Stimulated activated naive CD8-positive, alpha-beta T cell treated with anti-CD3 and anti-CD28 coated beads, Interleukin-15, Interleukin-2, amounts not matched to agents 100 ng/mL and 50 ng/mL, for 24 hours (primary cell): ENCODE results near the gene AHRR.
"Not testable (repeated sequence)": the region's sequence is repeated elsewhere in the genome, so short reads cannot be mapped to it uniquely, and the experiment has no call there.

Experiments
- H3K27ac Mint-ChIP-seq: one replicate; pipeline ENCODE4 v1.8.0; 2021; ENCODE audit warnings: mild to moderate bottlenecking, mixed read lengths
- H3K27me3 Mint-ChIP-seq: one replicate; pipeline ENCODE4 v1.8.0; 2021; ENCODE audit warnings: mixed read lengths
- H3K36me3 Mint-ChIP-seq: one replicate; pipeline ENCODE4 v1.8.0; 2021; ENCODE audit warnings: low read depth, mixed read lengths
- H3K4me1 Mint-ChIP-seq: one replicate; pipeline ENCODE4 v1.8.0; 2021; ENCODE audit warnings: low read depth, mixed read lengths
- H3K4me3 Mint-ChIP-seq: one replicate; pipeline ENCODE4 v1.8.0; 2021; ENCODE audit warnings: mild to moderate bottlenecking, mixed read lengths
- H3K9me3 Mint-ChIP-seq: one replicate; pipeline ENCODE4 v1.8.0; 2021; ENCODE audit warnings: mixed read lengths

Gene AHRR

GRCh38 chr5:402615-403359 is 81.3 kb downstream of the AHRR start:
- H3K27me3 Mint-ChIP-seq = peaks cover 23% of the 10 kb centered on the region
- H3K9me3 Mint-ChIP-seq = no peaks in the 10 kb centered on the region
- H3K36me3 Mint-ChIP-seq = peaks cover 24% of the 10 kb centered on the region
- H3K4me1 Mint-ChIP-seq = peaks cover 37% of the 10 kb centered on the region
- H3K27ac Mint-ChIP-seq = no peak overlapping the region
- no peak overlapping the region for H3K4me3 Mint-ChIP-seq

- Mint-ChIP-seq H3K27ac (no peak overlapping the region), H3K4me3 (no peak overlapping the region), H3K9me3 (no peaks in the 10 kb centered on the region), H3K4me1 (peaks cover 34% of the 10 kb centered on the region), H3K36me3 (peaks cover 24% of the 10 kb centered on the region), H3K27me3 (peaks cover 24% of the 10 kb centered on the region)
Measured at GRCh38 chr5:403995-404394, 82.5 kb downstream of the AHRR start.

GRCh38 chr5:404666-405241 is 83.2 kb downstream of the AHRR start:
- H3K36me3 Mint-ChIP-seq = peaks cover 24% of the 10 kb centered on the region
- H3K9me3 Mint-ChIP-seq = no peaks in the 10 kb centered on the region
- no peak overlapping the region for H3K4me3 Mint-ChIP-seq
- H3K27ac Mint-ChIP-seq = no peak overlapping the region
- H3K27me3 Mint-ChIP-seq = peaks cover 29% of the 10 kb centered on the region
- H3K4me1 Mint-ChIP-seq = peaks cover 26% of the 10 kb centered on the region

- H3K4me1 Mint-ChIP-seq = peaks cover 19% of the 10 kb centered on the region
- H3K36me3 Mint-ChIP-seq = peaks cover 18% of the 10 kb centered on the region
- no peak overlapping the region for H3K4me3 Mint-ChIP-seq
- peaks cover 28% of the 10 kb centered on the region for H3K27me3 Mint-ChIP-seq
- no peak overlapping the region for H3K27ac Mint-ChIP-seq
- no peaks in the 10 kb centered on the region for H3K9me3 Mint-ChIP-seq
Measured at GRCh38 chr5:405421-405820, 83.9 kb downstream of the AHRR start.

- peaks cover 20% of the 10 kb centered on the region for H3K4me1 Mint-ChIP-seq
- no peak overlapping the region for H3K27ac Mint-ChIP-seq
- peaks cover 26% of the 10 kb centered on the region for H3K27me3 Mint-ChIP-seq
- no peaks in the 10 kb centered on the region for H3K9me3 Mint-ChIP-seq
- H3K4me3 Mint-ChIP-seq = no peak overlapping the region
- peaks cover 15% of the 10 kb centered on the region for H3K36me3 Mint-ChIP-seq
Measured at GRCh38 chr5:406041-406440, 84.5 kb downstream of the AHRR start.

- peaks cover 11% of the 10 kb centered on the region for H3K36me3 Mint-ChIP-seq
- H3K4me3 Mint-ChIP-seq = no peak overlapping the region
- no peaks in the 10 kb centered on the region for H3K9me3 Mint-ChIP-seq
- H3K27me3 Mint-ChIP-seq = peaks cover 22% of the 10 kb centered on the region
- H3K4me1 Mint-ChIP-seq = peaks cover 22% of the 10 kb centered on the region
- no peak overlapping the region for H3K27ac Mint-ChIP-seq
Measured at GRCh38 chr5:407051-407450, 85.5 kb downstream of the AHRR start.

- H3K9me3 Mint-ChIP-seq = no peaks in the 10 kb centered on the region
- no peak overlapping the region for H3K4me3 Mint-ChIP-seq
- H3K36me3 Mint-ChIP-seq = peaks cover 10% of the 10 kb centered on the region
- peaks cover 22% of the 10 kb centered on the region for H3K4me1 Mint-ChIP-seq
- H3K27me3 Mint-ChIP-seq = peaks cover 19% of the 10 kb centered on the region
- no peak overlapping the region for H3K27ac Mint-ChIP-seq
Measured at GRCh38 chr5:407801-408268, 86.3 kb downstream of the AHRR start.

- Mint-ChIP-seq H3K4me1 (peaks cover 33% of the 10 kb centered on the region), H3K36me3 (peaks cover 16% of the 10 kb centered on the region), H3K27ac (peak overlapping the region; percentile 49), H3K4me3 (no peak overlapping the region), H3K27me3 (peaks cover 10% of the 10 kb centered on the region), H3K9me3 (no peaks in the 10 kb centered on the region)
Measured at GRCh38 chr5:410911-411517, 89.5 kb downstream of the AHRR start.

GRCh38 chr5:411728-412127 is 90.2 kb downstream of the AHRR start:
- peaks cover 16% of the 10 kb centered on the region for H3K36me3 Mint-ChIP-seq
- H3K27me3 Mint-ChIP-seq = peaks cover 10% of the 10 kb centered on the region
- peak overlapping the region; percentile 79 for H3K27ac Mint-ChIP-seq
- peaks cover 35% of the 10 kb centered on the region for H3K4me1 Mint-ChIP-seq
- peak overlapping the region; percentile 17 for H3K4me3 Mint-ChIP-seq
- no peaks in the 10 kb centered on the region for H3K9me3 Mint-ChIP-seq

GRCh38 chr5:414991-415927 is 93.7 kb downstream of the AHRR start:
- Mint-ChIP-seq H3K36me3 (peaks cover 24% of the 10 kb centered on the region), H3K4me1 (peaks cover 35% of the 10 kb centered on the region)
- not testable (repeated sequence) for H3K4me3 Mint-ChIP-seq, H3K27me3 Mint-ChIP-seq, H3K9me3 Mint-ChIP-seq, H3K27ac Mint-ChIP-seq

- Mint-ChIP-seq H3K9me3 (no peaks in the 10 kb centered on the region), H3K4me1 (peaks cover 32% of the 10 kb centered on the region), H3K36me3 (peaks cover 26% of the 10 kb centered on the region), H3K4me3 (no peak overlapping the region), H3K27ac (no peak overlapping the region), H3K27me3 (no peaks in the 10 kb centered on the region)
Measured at GRCh38 chr5:415928-416635, 94.6 kb downstream of the AHRR start.

GRCh38 chr5:416636-416960 is 95.1 kb downstream of the AHRR start:
- Mint-ChIP-seq H3K27me3 (no peaks in the 10 kb centered on the region), H3K36me3 (peaks cover 26% of the 10 kb centered on the region), H3K27ac (no peak overlapping the region), H3K9me3 (no peaks in the 10 kb centered on the region), H3K4me1 (peaks cover 27% of the 10 kb centered on the region), H3K4me3 (no peak overlapping the region)

- peaks cover 26% of the 10 kb centered on the region for H3K36me3 Mint-ChIP-seq
- H3K27ac Mint-ChIP-seq = no peak overlapping the region
- H3K27me3 Mint-ChIP-seq = no peaks in the 10 kb centered on the region
- peaks cover 20% of the 10 kb centered on the region for H3K4me1 Mint-ChIP-seq
- no peaks in the 10 kb centered on the region for H3K9me3 Mint-ChIP-seq
- H3K4me3 Mint-ChIP-seq = no peak overlapping the region
Measured at GRCh38 chr5:417301-418161, 96.0 kb downstream of the AHRR start.
